GM12878 (cell line): ENCODE measurements around the gene ABHD12B. TPM values are rescaled to one million over a fixed set of nuclear protein-coding genes. Genes with fewer than 3 reads are reported as not detected.

Source experiments
- ELK1 ChIP-seq: IDR thresholded peaks from 2 replicates; pipeline ENCODE4 v1.6.1; 2012; ENCODE audit warnings: low read depth, low read length, improper control_type of control experiment
- FOS ChIP-seq: IDR thresholded peaks from 3 replicates; pipeline ENCODE4 v1.6.1; 2011; ENCODE audit warnings: borderline replicate concordance; ENCODE audit not compliant: insufficient read length; ENCODE audit errors: extremely low read depth
- HCFC1 ChIP-seq: fragments of 150-350 bp; IDR thresholded peaks from 2 replicates; pipeline ENCODE4 v1.6.1; 2014; ENCODE audit warnings: low read length
- IKZF2 ChIP-seq, 2 experiments: fragments of 450-650 bp; IDR thresholded peaks; 2 replicates each; pipeline ENCODE4 v1.6.1; 2017; ENCODE audit warnings: mild to moderate bottlenecking in 2 of 2, moderate library complexity in 2 of 2
- KAT2A ChIP-seq: conservative IDR thresholded peaks from 2 replicates; pipeline ENCODE4 v1.6.1; 2011; ENCODE audit warnings: low read depth, low read length; ENCODE audit not compliant: control insufficient read depth
- MYB ChIP-seq: fragments of 150-350 bp; IDR thresholded peaks from 2 replicates; pipeline ENCODE4 v1.6.1; 2014; ENCODE audit warnings: mild to moderate bottlenecking, low read depth, low read length, borderline replicate concordance
- NR2C1 ChIP-seq: fragments of 450-650 bp; IDR thresholded peaks from 2 replicates; pipeline ENCODE4 v1.6.1; 2017; ENCODE audit warnings: antibody characterized with exemption, mild to moderate bottlenecking, moderate library complexity
- NR2C2 ChIP-seq: IDR thresholded peaks from 2 replicates; pipeline ENCODE4 v1.6.1; 2011; ENCODE audit warnings: borderline replicate concordance, low read depth; ENCODE audit not compliant: control insufficient read depth, insufficient read length
- PAX5 ChIP-seq: IDR thresholded peaks from 2 replicates; pipeline ENCODE4 v1.6.1; 2011; ENCODE audit warnings: low read depth, low read length, borderline replicate concordance
- RAD21 ChIP-seq: IDR thresholded peaks from 2 replicates; pipeline ENCODE4 v1.6.1; 2011; ENCODE audit warnings: mild to moderate bottlenecking, low read depth, low read length, moderate library complexity; ENCODE audit not compliant: insufficient read depth
- RBBP5 ChIP-seq: fragments of 200-600 bp; sonication (generic); conservative IDR thresholded peaks from 2 replicates; pipeline ENCODE4 v1.6.1; 2016
- SKIL ChIP-seq: fragments of 450-650 bp; IDR thresholded peaks from 2 replicates; pipeline ENCODE4 v1.6.1; 2017; ENCODE audit warnings: mild to moderate bottlenecking, low read depth, inconsistent platforms; ENCODE audit not compliant: poor library complexity, severe bottlenecking
- SMAD5 ChIP-seq: IDR thresholded peaks from 2 replicates; pipeline ENCODE4 v1.6.1; 2016; ENCODE audit warnings: antibody characterized with exemption, low read depth
- TCF12 ChIP-seq: IDR thresholded peaks from 2 replicates; pipeline ENCODE4 v1.6.1; 2011; ENCODE audit warnings: low read depth, mild to moderate bottlenecking, low read length
- TCF3 ChIP-seq: IDR thresholded peaks from 2 replicates; pipeline ENCODE4 v1.6.1; 2012; ENCODE audit warnings: low read depth, mild to moderate bottlenecking, low read length, borderline replicate concordance; ENCODE audit not compliant: insufficient read depth
- YY1 ChIP-seq: IDR thresholded peaks from 2 replicates; pipeline ENCODE4 v1.6.1; 2011; ENCODE audit warnings: low read depth, mild to moderate bottlenecking, low read length
- ZBED1 ChIP-seq: IDR thresholded peaks from 2 replicates; pipeline ENCODE4 v1.6.1; 2016; ENCODE audit warnings: borderline replicate concordance
- ZNF217 ChIP-seq: fragments of 450-650 bp; IDR thresholded peaks from 2 replicates; pipeline ENCODE4 v1.6.1; 2017; ENCODE audit warnings: antibody characterized with exemption, mild to moderate bottlenecking
- ZNF274 ChIP-seq: IDR thresholded peaks from one replicate; pipeline ENCODE4 v1.8.0; 2011; ENCODE audit not compliant: insufficient read length, insufficient read depth
- ZNF687 ChIP-seq: fragments of 450-650 bp; IDR thresholded peaks from 2 replicates; pipeline ENCODE4 v1.6.1; 2017; ENCODE audit warnings: mild to moderate bottlenecking, moderate library complexity
- polyA plus RNA-seq, 11 experiments: library from polyadenylated mRNA; depleted of rRNA in 4 of 11; unstranded in 6 of 11; stranded (reverse) in 5 of 11; fragments of >200 nt; fragmentation: Nextera tagmentation in 4 of 11; fragmentation: Illumina TruSeq in 1 of 11; extraction: Ambion mirVana in 4 of 11; extraction: Trizol in 1 of 11; gene quantifications; 1 replicate in 1 of 11; 2 replicates in 10 of 11; pipeline versions ENCODE4 v1.2.1 to v1.2.3, GENCODE V29; 2011 to 2016; ENCODE audit warnings: inconsistent platforms in 2 of 11, missing spikeins in 2 of 11, low read depth in 1 of 11
- total RNA-seq, 4 experiments: library from RNA; depleted of rRNA in 3 of 4; stranded (reverse); fragments of >200 nt in 3 of 4; fragmentation: Illumina TruSeq in 1 of 4; extraction: Trizol in 1 of 4; gene quantifications; 2 replicates each; pipeline versions ENCODE4 v1.2.1 to v1.2.3, GENCODE V29; 2013 to 2021

The ABHD12B gene
- total and polyA plus RNA-seq, 10 of the 15 experiments (the other 5 are each of a cell fraction or from before 2014, with no cell fraction given): not detected

GRCh38 chr14:50823762-50824636 lies 47.9 kb upstream of the ABHD12B start (continued):
- TF ChIP-seq TCF12: no peak
- TF ChIP-seq HCFC1: no peak
- no peak for TF ChIP-seq NR2C2
- no peak for TF ChIP-seq RAD21
- no peak for TF ChIP-seq MYB
- TF ChIP-seq KAT2A: no peak
- TF ChIP-seq ZNF274: no peak
- no peak for TF ChIP-seq RBBP5
- no peak for TF ChIP-seq ZNF687
- TF ChIP-seq SMAD5: no peak
- TF ChIP-seq FOS: no peak
- TF ChIP-seq NR2C1: no peak
- TF ChIP-seq ZNF217: peak; percentile 35; the same call in 1 of the 2 replicates
- no peak for TF ChIP-seq ZBED1
- peak; percentile 74 for TF ChIP-seq SKIL
- no peak for TF ChIP-seq TCF3
- TF ChIP-seq ELK1: no peak
- peak; percentile 90 to 91 for TF ChIP-seq IKZF2 (IDR thresholded peaks at IDR 0.05)
- TF ChIP-seq YY1: no peak
- TF ChIP-seq PAX5: 0 out of 2 replicates have a peak, but pooled peaks have one; percentile 28
